MG63 (cell line): ENCODE measurements around the gene GTPBP4. TPM values are rescaled to one million over a fixed set of nuclear protein-coding genes. Genes with fewer than 3 reads are reported as not detected.

Experiments used
- DNase-seq: peaks from one replicate; pipeline ENCODE4 v3.0.0-alpha.2; 2020
- H3K27me3 ChIP-seq: fragments of 250-450 bp; sonication (Bioruptor Pico); 2 replicates; pipeline ENCODE4 v1.5.1; 2020; ENCODE audit warnings: mild to moderate bottlenecking, moderate library complexity
- H3K36me3 ChIP-seq: fragments of 250-450 bp; sonication (Bioruptor Pico); 2 replicates; pipeline ENCODE4 v1.5.1; 2020; ENCODE audit warnings: mild to moderate bottlenecking, moderate library complexity
- H3K4me3 ChIP-seq: fragments of 250-450 bp; sonication (Bioruptor Pico); 2 replicates; pipeline ENCODE4 v1.5.1; 2020; ENCODE audit warnings: mild to moderate bottlenecking, moderate library complexity
- H3K9me3 ChIP-seq: fragments of 250-450 bp; sonication (Bioruptor Pico); 2 replicates; pipeline ENCODE4 v1.5.1; 2020; ENCODE audit warnings: mild to moderate bottlenecking, moderate library complexity
- total RNA-seq: library from RNA; depleted of rRNA; stranded (reverse); fragments of >200 nt; shearing (Covaris generic); gene quantifications from 2 replicates; pipeline ENCODE4 v1.2.3, GENCODE V29; 2014; ENCODE audit warnings: low replicate concordance; rRNA removed

GTPBP4 gene
- total RNA-seq, result 71.2 and 71.3 TPM in 2 replicates

DNA sequence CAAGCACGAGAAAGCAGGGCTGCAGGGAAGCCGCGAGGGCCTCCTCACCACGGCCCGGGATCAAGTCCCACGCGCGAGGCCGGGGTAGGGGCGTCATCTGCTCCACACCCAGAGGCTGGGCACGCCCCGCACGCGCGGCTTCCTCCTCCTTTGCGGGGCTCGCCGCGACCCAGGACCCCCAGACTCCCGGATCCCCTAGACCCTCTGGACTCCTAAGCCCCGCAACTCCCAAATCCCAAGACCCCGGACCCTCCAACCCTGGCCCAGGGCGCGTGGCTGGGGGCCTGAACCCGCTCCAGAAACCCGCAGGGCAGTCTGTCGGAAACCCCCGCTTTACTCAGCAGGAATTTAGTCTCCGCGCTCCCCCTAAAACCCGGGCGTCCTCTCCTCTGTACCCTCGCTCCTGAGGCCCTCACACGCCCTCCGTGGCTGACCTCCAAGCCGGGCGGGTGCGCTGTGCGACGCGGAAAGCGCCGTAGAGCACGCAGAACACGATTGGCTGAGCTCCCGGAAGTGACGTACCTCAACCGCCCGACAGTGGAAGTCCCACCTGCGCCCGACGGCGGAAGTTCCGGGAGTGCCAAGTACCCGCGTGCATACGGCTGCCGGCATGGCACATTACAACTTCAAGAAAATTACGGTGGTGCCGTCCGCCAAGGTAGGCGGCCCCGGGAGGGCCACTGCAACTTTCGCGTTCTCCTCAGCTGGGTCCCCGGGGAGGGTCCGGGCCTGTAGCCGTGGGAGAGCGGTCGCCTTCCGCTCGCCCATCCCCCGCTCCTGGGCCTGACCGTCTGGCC, at the start of gene GTPBP4:
TSS of gene GTPBP4 (plus strand) at position 565 of the 797 bp plus-strand sequence. CDS start at position 611, 46 bp downstream.
- peak within 1 kb of the TSS; percentile 97 for H3K4me3 ChIP-seq
- DNase-seq, result peak; percentile 98
- no peaks in the 10 kb centered on the region for H3K27me3 ChIP-seq
- H3K9me3 ChIP-seq, result no peaks in the 10 kb centered on the region
- H3K36me3 ChIP-seq, result peaks cover 35% of the 10 kb centered on the region

DNA sequence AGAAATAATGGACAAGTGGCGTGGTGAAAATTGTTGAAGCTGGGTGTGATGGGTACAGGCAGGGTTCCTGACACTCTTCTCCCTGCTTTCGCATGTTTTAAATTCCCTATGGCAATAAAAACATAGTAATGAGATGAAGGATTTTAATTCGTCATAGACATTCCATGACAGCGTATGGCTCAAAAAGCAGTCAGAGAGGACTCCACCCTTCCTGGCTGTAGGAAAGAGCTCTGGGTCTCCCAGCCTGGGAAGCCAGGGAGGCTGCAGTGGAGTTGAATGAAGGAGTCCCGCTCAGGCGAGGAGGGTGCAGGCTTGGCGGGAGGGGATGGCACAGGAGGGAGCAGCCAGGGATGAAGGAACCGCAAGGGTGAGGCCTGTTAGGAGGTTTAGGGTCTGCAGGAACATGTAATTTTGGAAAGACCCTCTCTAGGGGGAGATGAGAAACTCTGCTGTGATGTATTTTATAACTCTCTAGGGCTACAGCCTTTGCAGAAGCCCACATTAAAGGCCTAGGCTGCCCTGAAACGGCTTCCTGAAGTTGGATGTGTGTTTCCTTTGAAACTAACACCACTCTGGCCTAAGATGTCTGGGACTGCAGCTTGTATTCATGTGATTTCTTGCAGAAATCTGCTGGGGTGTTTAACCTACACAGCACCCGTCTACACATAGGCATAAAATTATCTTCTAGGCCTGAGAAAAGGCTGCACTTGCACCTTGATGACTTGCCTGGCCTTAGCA, 49.1 kb upstream of the GTPBP4 start:
- Histone ChIP-seq H3K9me3 (no peaks in the 10 kb centered on the region), H3K36me3 (no peaks in the 10 kb centered on the region), H3K4me3 (no peak overlapping the region), H3K27me3 (no peaks in the 10 kb centered on the region)
- DNase-seq, result no peak

DNA sequence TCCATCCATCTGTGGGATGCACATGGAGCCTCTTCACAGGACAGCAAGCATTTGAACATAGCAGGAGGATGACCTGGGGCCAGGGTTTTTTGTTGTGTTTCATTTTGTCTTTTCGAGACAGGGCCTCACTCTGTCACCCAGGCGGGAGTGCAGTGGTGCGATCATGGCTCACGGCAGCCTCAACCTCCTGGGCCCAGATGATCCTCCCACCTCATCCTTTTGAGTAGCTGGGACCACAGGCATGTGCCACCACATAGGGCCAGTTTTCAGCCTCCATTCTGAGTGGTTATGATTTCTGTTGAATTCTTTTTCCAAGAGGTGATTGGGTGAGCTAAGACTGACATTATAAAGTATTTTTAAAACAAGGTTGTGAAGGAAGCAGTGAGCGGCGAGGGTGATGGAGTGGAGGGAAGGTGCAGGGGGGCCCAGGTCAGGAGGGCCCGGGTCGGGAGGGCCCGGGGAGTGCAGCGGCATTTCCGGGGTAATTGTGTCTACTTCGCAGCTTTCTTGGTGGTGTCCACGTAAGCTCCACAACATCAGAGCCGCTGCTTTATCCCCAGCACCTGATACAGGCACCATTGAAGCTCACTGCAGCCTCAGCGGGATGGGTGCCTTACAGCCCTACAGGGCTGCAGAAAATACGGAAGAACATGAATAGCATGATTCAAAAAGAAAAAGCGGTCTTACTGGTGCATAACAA, 44.8 kb upstream of the GTPBP4 start:
- Histone ChIP-seq H3K9me3 (no peaks in the 10 kb centered on the region), H3K27me3 (no peaks in the 10 kb centered on the region), H3K4me3 (no peak overlapping the region), H3K36me3 (no peaks in the 10 kb centered on the region)
- no peak for DNase-seq

DNA sequence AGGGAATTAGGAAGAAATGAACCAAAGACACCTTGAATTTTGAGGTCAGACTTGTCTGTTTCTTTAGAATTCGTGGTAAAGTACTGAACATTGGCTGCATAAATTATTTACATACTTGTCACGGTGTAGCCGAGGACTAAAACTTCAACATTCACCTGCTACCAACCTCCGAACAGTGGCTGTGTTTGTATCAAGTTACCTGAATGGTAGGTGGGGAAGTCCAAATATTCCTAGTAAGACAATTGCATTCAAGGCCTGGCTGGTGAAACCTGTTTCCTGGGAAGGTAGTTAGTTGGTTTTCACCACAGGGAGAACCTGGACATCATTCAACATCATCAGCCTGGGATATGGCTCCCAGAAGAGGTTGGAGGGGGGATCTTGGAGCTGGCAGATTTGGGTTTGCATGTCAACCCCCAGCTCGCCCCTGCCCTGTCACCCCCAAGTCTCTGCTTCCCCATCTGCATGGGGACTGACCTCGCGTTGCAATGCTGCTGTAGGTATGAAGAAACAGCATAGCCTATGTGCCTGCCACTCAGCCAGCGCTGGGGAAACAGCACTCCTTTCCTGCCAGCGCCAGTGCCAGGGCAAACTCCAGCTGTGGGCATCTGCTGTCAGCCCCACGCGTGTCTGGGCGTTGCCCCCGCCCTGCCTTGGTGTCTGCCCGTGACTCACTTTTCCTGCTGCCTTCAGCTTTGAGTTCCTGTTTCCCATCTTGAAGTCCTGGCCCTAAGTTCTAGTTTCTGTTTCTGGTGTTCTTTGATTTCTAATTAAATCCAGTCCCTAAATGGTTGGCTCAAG, 44.0 kb upstream of the GTPBP4 start:
- H3K36me3 ChIP-seq, result no peaks in the 10 kb centered on the region
- H3K27me3 ChIP-seq, result no peaks in the 10 kb centered on the region
- H3K9me3 ChIP-seq, result no peaks in the 10 kb centered on the region
- DNase-seq, result peak; percentile 69
- no peak overlapping the region for H3K4me3 ChIP-seq

DNA sequence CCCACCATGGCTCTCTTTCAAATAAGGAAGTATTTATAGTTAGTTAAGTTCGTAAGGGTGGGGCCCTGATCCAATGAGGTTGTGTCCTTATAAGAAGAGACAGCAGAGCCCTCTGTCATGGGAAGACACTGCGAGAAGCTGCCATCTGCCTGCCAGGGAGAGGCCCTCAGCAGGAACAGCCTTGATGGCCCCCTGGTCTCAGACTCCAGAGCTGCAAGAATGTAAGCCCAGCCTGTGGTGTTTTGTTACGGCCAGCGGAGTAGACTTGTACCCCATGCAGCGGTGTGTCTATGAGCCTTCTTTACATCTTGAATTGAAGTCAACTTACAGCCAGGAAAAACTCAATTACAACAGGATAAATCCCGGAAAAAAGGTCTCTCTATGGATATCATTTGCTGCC, 42.5 kb upstream of the GTPBP4 start:
- Histone ChIP-seq H3K4me3 (no peak overlapping the region), H3K9me3 (no peaks in the 10 kb centered on the region), H3K27me3 (no peaks in the 10 kb centered on the region), H3K36me3 (no peaks in the 10 kb centered on the region)
- no peak for DNase-seq

DNA sequence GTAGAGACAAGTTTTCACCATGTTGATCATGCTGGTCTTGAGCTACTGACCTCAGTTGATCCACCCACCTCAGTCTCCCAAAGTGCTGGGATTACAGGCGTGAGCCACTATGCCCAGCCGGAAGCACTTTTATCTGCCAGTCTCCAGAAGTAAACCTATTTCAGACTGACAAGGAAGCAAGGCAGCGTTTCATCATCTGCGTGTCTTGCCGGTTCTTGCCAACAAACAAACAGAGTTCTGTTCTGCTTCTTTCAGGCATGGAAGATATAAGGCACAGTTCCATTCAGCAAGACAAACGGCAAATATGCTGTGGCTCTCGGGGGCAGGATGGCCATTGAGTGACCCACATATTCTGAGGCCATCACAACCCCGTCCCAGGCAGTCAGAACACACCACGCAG, 41.2 kb upstream of the GTPBP4 start:
- Histone ChIP-seq H3K27me3 (no peaks in the 10 kb centered on the region), H3K4me3 (no peak overlapping the region), H3K9me3 (no peaks in the 10 kb centered on the region), H3K36me3 (no peaks in the 10 kb centered on the region)
- no peak for DNase-seq

DNA sequence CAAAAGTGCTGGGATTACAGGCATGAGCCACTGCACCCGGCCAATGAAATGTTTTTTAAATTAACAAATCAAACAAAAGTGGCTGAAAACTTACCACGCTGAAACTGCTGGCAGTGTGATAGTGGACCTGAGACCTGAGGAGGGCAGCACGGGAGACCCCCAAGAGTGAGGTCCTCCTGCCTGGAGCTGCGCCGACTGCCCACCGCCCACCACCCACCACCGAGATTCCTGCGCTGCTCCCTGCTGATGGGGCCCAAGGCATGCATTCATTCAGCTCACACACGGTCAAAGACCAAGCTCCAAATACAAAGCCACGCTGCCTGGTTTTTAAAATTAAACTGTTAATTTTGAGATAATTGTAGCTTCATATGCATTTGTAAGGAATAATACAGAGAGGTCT, 40.4 kb upstream of the GTPBP4 start:
- Histone ChIP-seq H3K4me3 (no peak overlapping the region), H3K27me3 (no peaks in the 10 kb centered on the region), H3K36me3 (no peaks in the 10 kb centered on the region), H3K9me3 (no peaks in the 10 kb centered on the region)
- no peak for DNase-seq

DNA sequence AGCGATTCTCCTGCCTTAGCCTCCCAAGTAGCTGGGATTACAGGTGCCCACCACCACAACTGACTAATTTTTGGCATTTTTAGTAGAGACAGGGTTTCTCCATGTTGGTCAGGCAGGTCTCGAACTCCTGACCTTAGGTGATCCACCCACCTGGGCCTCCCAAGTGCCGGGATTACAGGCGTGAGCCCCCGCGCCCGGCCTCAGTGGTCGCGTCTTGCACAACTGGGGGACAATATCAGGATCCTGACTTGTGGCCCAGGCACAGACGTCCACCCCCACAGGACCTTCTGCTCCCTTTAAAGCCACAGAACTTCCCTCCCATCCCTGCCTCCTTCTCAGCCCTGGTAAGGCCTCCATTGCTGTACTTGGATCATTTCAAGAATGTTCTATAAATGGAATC, 39.9 kb upstream of the GTPBP4 start:
- H3K36me3 ChIP-seq, result no peaks in the 10 kb centered on the region
- no peaks in the 10 kb centered on the region for H3K9me3 ChIP-seq
- H3K27me3 ChIP-seq, result no peaks in the 10 kb centered on the region
- H3K4me3 ChIP-seq, result no peak overlapping the region
- no peak for DNase-seq

DNA sequence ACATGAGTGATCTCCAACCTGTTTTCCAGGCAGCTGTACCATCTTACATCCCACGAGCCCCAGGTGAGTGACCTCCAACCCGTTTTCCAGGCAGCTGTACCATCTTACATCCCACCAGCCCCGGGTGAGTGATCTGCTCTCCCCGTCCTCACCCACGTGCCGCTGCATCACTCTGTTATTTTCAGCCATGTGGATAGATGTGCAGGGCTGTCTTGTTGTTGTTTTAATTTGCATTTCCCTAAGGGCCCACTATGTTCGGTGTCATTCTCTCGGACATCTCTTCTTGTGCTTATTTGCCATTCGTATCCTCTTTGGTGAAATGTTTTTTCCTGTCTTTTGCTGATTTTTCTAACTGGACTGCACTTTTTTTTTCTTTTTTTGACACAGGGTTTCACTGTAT, 38.8 kb upstream of the GTPBP4 start:
- Histone ChIP-seq H3K36me3 (no peaks in the 10 kb centered on the region), H3K4me3 (no peak overlapping the region), H3K9me3 (no peaks in the 10 kb centered on the region), H3K27me3 (no peaks in the 10 kb centered on the region)
- DNase-seq, result no peak

DNA sequence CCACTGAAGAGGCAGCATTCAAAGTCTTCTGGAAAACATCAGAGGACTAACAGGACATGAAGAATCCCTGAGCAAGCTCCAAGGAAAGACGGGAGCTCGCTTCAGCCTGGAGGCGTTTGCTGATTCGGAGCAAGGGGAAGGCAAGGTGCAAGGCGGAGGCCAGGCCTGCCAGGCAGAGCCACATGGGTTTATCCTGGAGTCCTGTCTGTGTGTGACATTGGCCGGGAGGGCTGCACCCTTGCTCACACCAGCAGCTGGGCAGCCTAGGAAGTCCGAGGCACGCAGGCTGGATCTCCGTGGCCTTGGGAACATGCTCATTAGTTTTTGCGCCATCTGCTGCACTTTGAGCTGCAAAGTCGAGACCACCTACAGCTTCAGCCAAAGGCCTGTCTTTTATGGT, 34.4 kb upstream of the GTPBP4 start:
- no peaks in the 10 kb centered on the region for H3K36me3 ChIP-seq
- no peak overlapping the region for H3K4me3 ChIP-seq
- H3K9me3 ChIP-seq, result no peaks in the 10 kb centered on the region
- DNase-seq, result no peak
- H3K27me3 ChIP-seq, result no peaks in the 10 kb centered on the region

DNA sequence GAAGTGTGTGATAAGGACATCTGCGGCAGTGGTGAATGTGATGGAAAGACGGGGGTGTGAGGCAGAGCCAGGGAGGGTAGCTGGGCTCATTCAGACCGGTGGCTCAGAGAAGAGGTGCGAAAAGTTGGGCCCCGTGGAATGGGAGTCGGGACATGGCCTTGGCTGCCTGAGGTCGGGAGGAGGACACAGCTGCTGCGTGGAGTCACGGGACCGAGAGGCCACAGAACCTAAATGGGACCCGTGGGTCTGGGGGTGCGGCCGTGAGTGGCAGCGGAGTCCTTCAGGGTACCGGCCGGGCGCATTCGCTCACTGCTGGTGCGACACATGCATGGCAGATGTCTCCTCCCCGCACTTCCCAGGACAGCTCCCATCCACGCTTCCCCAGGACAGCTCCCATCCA, 33.8 kb upstream of the GTPBP4 start:
- H3K36me3 ChIP-seq, result no peaks in the 10 kb centered on the region
- no peak for DNase-seq
- H3K4me3 ChIP-seq, result no peak overlapping the region
- no peaks in the 10 kb centered on the region for H3K9me3 ChIP-seq
- H3K27me3 ChIP-seq, result no peaks in the 10 kb centered on the region

DNA sequence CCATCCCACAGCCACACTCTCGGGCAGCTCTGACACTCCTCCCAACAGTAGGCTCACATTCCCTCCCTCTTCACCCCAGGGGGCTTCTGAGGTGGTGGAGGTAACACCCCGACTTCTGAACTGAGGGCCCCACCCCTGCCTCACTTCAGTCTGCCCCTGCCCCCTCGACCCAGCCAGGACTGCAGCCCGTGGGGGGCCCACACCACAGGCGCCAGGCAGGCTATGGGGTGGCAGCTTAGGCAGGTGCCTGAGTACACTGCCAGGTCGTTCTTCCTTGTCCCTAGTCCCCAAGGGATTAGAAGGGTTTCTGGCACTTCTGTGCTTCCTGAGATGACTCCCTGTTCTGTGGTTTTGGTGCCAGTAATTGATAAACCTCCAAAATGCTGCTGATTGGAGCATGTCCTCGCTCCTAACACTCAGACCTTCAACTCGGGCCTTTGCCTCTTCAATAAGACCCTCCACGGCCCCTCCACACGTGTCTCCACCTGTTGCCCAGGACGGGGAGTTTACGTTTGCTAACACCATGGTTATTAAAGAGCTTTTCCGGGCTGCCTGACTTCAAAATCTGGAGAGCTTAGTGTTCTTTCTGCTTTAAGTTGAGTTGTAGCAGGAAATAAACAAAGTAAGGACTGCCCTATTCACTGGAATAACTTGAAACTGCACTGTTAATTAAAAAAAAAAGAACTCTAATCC, 33.0 kb upstream of the GTPBP4 start:
- Histone ChIP-seq H3K4me3 (no peak overlapping the region), H3K9me3 (no peaks in the 10 kb centered on the region), H3K27me3 (no peaks in the 10 kb centered on the region), H3K36me3 (no peaks in the 10 kb centered on the region)
- no peak for DNase-seq

DNA sequence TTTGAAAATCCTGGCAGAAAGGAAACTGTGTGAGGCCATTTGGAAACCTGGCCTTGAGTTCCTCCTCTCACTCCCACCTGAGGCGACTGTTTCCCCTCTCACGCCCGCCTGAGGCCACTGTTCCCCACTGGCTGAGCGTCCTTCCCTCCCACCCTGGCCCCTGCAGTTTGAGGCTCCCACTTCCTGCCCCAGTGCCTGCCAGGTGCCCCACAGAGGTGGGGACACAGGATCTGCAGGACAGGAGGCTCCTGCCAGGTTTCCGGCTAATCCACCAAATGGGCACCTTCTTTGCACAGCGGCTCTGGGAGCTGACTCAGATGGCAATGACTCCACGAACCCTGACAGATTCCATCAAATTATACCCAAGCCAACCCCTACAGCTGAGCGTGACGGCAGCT, 32.4 kb upstream of the GTPBP4 start:
- no peak for DNase-seq
- H3K9me3 ChIP-seq, result no peaks in the 10 kb centered on the region
- H3K4me3 ChIP-seq, result no peak overlapping the region
- H3K27me3 ChIP-seq, result no peaks in the 10 kb centered on the region
- no peaks in the 10 kb centered on the region for H3K36me3 ChIP-seq

DNA sequence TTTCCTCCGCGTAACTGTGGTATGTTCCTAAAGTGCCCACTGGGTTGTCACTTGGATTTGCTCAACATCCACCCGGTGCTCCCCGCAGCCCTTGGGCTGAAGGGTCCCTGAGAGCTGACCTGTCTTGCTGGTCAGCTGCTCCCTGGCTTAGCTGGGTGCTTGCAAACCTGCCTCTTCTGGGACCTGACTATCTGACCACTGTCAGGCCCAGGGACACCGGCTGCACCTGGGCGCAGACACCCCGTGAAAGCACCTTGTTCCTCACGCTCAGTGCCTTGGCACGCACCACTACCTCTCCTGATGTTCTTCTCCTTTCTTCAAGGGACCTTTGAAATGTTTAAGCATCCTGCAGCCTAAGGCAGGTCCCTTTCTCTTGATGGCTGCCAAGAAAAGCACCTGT, 30.1 kb upstream of the GTPBP4 start:
- H3K9me3 ChIP-seq, result no peaks in the 10 kb centered on the region
- H3K4me3 ChIP-seq, result no peak overlapping the region
- H3K36me3 ChIP-seq, result no peaks in the 10 kb centered on the region
- no peak for DNase-seq
- H3K27me3 ChIP-seq, result no peaks in the 10 kb centered on the region

DNA sequence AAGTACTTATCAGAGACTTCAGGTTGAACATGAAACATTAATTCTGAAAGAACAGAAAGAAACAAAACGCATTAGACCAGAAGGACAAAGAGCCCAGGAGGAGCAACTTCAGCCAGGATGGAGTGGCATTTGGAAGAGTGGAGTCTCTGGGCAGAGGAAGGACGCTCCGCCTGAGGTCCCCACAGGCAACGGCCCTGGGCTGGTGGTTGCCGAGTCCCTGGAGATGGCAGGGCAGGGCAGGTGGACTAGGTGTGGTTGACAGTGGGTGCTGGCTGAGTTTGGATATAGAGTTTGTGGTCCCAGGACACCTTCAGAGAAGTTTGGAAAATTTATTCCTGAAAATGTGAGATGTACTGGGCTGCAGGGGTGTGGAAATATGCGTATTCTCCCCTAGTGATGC, 29.4 kb upstream of the GTPBP4 start:
- H3K36me3 ChIP-seq, result no peaks in the 10 kb centered on the region
- no peaks in the 10 kb centered on the region for H3K27me3 ChIP-seq
- DNase-seq, result no peak
- H3K4me3 ChIP-seq, result no peak overlapping the region
- no peaks in the 10 kb centered on the region for H3K9me3 ChIP-seq

DNA sequence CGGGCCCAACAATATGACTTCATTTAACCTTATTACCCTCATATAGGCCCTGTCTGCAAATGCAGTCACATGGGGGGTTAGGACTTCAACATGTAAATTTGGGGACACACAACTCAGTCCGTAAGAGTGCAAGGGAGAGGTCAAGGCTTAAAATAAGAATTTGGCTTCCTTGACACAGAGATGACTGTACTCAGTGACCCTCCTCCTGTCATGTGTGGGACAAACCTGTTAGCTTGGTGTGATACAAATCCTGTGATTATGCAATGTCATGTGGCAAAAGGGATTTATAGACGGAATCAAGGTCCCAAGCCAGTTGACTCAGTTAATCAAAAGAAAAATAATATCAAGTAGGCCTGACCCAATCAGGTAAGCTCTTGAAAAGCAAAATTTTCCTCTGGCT, 25.9 kb upstream of the GTPBP4 start:
- no peak for DNase-seq
- Histone ChIP-seq H3K4me3 (no peak overlapping the region), H3K27me3 (no peaks in the 10 kb centered on the region), H3K36me3 (no peaks in the 10 kb centered on the region), H3K9me3 (no peaks in the 10 kb centered on the region)
